GM12801 (cell line): Measurements from ENCODE around the gene MPL.

Source experiments
- CTCF ChIP-seq: IDR thresholded peaks from one replicate; pipeline ENCODE4 v1.5.1; 2011; ENCODE audit warnings: control low read depth; ENCODE audit not compliant: insufficient read length; ENCODE audit errors: extremely low read depth

The MPL gene

GRCh38 chr1:43344267-43344850, 6.7 kb downstream of the MPL start:
- no peak for TF ChIP-seq CTCF

GRCh38 chr1:43345120-43345519, 7.5 kb downstream of the MPL start:
- TF ChIP-seq CTCF: no peak

GRCh38 chr1:43346636-43347035, 9.0 kb downstream of the MPL start:
- TF ChIP-seq CTCF: no peak

GRCh38 chr1:43348343-43348808, 10.8 kb downstream of the MPL start:
- TF ChIP-seq CTCF: no peak

GRCh38 chr1:43348809-43349593, 11.4 kb downstream of the MPL start:
- no peak for TF ChIP-seq CTCF

GRCh38 chr1:43349594-43350306, 12.1 kb downstream of the MPL start:
- no peak for TF ChIP-seq CTCF

- TF ChIP-seq CTCF: no peak
Observed at GRCh38 chr1:43350976-43351375, 13.4 kb downstream of the MPL start.
